Measurements from ENCODE around the gene MYO1C.
"Not testable (repeated sequence)": the region's sequence is repeated elsewhere in the genome, so short reads cannot be mapped to it uniquely, and the experiment has no call there.

DNA sequence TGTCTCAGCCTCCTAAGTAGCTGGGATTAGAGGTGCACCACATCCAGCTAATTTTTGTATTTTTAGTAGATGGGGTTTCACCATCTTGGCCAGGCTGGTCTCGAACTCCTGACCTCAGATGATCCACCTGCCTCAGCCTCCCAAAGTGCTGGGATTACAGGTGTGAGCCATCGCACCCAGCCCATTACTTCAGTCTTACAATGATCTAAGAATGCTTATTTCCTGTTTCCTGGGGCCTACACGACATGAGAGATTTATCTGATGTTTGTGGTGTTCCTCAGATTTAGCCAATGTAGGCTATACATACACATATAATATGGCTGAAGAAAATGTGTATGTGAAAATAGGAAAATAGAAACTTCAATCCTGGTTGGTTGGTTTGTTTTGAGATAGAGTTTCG, 34.4 kb upstream of the MYO1C start:
- TF ChIP-seq, protein P1, sequence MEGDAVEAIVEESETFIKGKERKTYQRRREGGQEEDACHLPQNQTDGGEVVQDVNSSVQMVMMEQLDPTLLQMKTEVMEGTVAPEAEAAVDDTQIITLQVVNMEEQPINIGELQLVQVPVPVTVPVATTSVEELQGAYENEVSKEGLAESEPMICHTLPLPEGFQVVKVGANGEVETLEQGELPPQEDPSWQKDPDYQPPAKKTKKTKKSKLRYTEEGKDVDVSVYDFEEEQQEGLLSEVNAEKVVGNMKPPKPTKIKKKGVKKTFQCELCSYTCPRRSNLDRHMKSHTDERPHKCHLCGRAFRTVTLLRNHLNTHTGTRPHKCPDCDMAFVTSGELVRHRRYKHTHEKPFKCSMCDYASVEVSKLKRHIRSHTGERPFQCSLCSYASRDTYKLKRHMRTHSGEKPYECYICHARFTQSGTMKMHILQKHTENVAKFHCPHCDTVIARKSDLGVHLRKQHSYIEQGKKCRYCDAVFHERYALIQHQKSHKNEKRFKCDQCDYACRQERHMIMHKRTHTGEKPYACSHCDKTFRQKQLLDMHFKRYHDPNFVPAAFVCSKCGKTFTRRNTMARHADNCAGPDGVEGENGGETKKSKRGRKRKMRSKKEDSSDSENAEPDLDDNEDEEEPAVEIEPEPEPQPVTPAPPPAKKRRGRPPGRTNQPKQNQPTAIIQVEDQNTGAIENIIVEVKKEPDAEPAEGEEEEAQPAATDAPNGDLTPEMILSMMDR (IDR thresholded peaks at IDR 0.05 in 2 of 3, conservative IDR thresholded peaks at IDR 0.05 in 1 of 3; ENCODE audit: borderline replicate concordance in 1 of 3, insufficient read depth in 1 of 3, low read depth in 2 of 3, low read length in 2 of 3), result not testable (repeated sequence)
- not testable (repeated sequence) for TF ChIP-seq RAD21 (IDR thresholded peaks at IDR 0.05; ENCODE audit: low read depth); POLR2A (IDR thresholded peaks at IDR 0.05; ENCODE audit: borderline replicate concordance, extremely low read depth, insufficient read depth, insufficient read length); SIN3A (IDR thresholded peaks at IDR 0.05; ENCODE audit: low read depth); POLR2AphosphoS5 (IDR thresholded peaks at IDR 0.05; ENCODE audit: low read depth, low read length); CBX3 (IDR thresholded peaks at IDR 0.05; ENCODE audit: low read depth); JUND (IDR thresholded peaks at IDR 0.05); EGR1 (IDR thresholded peaks at IDR 0.05; ENCODE audit: low read depth); TCF7L2 (IDR thresholded peaks at IDR 0.05; ENCODE audit: borderline replicate concordance, extremely low read depth, insufficient read depth, insufficient read length)
- TF ChIP-seq, protein P2, sequence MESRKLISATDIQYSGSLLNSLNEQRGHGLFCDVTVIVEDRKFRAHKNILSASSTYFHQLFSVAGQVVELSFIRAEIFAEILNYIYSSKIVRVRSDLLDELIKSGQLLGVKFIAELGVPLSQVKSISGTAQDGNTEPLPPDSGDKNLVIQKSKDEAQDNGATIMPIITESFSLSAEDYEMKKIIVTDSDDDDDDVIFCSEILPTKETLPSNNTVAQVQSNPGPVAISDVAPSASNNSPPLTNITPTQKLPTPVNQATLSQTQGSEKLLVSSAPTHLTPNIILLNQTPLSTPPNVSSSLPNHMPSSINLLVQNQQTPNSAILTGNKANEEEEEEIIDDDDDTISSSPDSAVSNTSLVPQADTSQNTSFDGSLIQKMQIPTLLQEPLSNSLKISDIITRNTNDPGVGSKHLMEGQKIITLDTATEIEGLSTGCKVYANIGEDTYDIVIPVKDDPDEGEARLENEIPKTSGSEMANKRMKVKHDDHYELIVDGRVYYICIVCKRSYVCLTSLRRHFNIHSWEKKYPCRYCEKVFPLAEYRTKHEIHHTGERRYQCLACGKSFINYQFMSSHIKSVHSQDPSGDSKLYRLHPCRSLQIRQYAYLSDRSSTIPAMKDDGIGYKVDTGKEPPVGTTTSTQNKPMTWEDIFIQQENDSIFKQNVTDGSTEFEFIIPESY (IDR thresholded peaks at IDR 0.05; ENCODE audit: extremely low read depth, insufficient replicate concordance, low read length), result not testable (repeated sequence)
- TF ChIP-seq, protein P3, sequence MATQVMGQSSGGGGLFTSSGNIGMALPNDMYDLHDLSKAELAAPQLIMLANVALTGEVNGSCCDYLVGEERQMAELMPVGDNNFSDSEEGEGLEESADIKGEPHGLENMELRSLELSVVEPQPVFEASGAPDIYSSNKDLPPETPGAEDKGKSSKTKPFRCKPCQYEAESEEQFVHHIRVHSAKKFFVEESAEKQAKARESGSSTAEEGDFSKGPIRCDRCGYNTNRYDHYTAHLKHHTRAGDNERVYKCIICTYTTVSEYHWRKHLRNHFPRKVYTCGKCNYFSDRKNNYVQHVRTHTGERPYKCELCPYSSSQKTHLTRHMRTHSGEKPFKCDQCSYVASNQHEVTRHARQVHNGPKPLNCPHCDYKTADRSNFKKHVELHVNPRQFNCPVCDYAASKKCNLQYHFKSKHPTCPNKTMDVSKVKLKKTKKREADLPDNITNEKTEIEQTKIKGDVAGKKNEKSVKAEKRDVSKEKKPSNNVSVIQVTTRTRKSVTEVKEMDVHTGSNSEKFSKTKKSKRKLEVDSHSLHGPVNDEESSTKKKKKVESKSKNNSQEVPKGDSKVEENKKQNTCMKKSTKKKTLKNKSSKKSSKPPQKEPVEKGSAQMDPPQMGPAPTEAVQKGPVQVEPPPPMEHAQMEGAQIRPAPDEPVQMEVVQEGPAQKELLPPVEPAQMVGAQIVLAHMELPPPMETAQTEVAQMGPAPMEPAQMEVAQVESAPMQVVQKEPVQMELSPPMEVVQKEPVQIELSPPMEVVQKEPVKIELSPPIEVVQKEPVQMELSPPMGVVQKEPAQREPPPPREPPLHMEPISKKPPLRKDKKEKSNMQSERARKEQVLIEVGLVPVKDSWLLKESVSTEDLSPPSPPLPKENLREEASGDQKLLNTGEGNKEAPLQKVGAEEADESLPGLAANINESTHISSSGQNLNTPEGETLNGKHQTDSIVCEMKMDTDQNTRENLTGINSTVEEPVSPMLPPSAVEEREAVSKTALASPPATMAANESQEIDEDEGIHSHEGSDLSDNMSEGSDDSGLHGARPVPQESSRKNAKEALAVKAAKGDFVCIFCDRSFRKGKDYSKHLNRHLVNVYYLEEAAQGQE (IDR thresholded peaks at IDR 0.05; ENCODE audit: low read depth), result not testable (repeated sequence)
- TF ChIP-seq, protein P4, sequence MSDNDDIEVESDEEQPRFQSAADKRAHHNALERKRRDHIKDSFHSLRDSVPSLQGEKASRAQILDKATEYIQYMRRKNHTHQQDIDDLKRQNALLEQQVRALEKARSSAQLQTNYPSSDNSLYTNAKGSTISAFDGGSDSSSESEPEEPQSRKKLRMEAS (IDR thresholded peaks at IDR 0.05), result not testable (repeated sequence)

All from HCT116 (cell line).